HG03025 (cell line): ENCODE results near the gene OR10A2.
"Not testable (repeated sequence)": the region's sequence is repeated elsewhere in the genome, so short reads cannot be mapped to it uniquely, and the experiment has no call there.

Experiments
- ATAC-seq: cut with Tn5 transposase; IDR thresholded peaks from one replicate; pipeline ENCODE4 v1.9.1; 2021; ENCODE audit warnings: mild to moderate bottlenecking, moderate library complexity; ENCODE audit not compliant: unreplicated experiment, low FRiP score

OR10A2 gene, protein sequence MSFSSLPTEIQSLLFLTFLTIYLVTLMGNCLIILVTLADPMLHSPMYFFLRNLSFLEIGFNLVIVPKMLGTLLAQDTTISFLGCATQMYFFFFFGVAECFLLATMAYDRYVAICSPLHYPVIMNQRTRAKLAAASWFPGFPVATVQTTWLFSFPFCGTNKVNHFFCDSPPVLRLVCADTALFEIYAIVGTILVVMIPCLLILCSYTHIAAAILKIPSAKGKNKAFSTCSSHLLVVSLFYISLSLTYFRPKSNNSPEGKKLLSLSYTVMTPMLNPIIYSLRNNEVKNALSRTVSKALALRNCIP

GRCh38 chr11:6862961-6863360 lies at the start of gene OR10A2:
TSS of gene OR10A2 (plus strand) at chr11:6863057. CDS start at chr11:6869755, 6,698 bp downstream.
- no peak for ATAC-seq

DNA sequence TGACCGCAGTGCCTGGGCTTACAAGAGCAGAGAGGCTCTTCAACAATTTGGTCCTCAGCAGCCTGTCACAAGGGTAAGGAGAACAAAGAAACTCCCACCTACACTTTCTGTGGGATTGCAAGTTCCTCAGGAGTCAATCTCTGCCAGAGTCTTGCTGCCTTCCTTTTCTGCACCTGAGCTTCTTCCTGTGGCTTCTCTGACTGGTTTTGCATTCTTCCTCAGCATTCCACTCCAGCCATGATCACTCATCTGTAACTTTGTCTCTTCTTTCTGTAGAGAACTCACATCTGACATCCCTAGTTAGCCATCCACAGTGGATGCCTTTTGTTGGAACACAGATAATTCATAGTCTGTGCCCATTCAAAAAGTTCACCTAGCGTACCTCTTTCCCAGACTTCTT lies 49.2 kb upstream of the OR10A2 start:
- ATAC-seq = no peak

GRCh38 chr11:6817694-6818093 lies 45.2 kb upstream of the OR10A2 start:
- no peak for ATAC-seq

DNA sequence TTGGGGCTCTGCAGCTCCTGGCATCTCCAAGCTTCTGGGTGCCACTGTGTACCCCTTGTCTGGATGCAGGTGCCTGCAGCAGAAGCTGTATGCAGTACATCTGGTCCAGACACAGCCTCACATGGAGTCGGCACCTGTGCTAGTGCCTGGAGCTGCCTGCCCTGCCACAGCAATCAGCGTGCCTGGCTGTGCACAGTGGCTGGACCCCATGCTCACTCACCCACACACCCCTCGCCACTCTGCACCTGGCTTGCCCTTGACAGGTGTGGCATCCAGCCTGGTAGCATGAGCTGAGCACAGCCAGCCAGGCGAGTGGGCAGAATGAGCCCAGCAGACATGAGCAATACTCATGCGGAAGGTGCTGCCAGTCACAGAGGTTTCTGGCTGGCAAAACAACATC lies 43.9 kb upstream of the OR10A2 start:
- ATAC-seq = no peak

DNA sequence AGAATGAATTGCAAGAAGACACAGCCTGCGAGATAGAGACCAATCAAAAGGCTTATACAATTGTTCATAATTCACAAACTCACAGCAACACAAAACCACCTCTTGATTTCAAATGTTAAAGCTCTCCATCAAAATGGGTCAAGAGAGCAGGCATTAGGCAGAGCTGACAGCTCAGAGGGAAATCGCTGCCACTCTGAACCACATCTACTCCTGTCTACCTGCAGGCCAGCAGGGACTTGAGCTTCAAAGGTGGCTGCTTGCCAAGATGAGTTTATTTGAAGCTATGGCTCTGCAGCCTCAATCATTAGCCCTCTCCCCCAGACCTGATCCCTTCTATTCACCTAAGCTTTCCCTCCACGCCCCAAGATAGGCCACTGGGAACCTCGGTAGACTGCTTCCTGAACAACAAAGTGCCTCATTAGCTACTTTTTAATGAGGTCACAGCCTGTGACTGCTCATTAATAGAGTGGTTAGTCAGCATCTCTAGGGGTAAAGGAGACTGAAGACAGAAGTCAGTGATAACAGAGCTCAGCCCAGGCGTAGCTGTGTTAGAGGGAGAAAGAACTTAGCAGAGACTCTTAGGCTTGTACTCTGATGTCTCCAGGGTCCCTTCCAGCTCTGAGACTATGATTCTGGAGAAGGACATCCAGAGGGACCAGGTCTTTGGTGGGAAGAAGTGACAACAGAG lies 38.6 kb upstream of the OR10A2 start:
- no peak for ATAC-seq

GRCh38 chr11:6825231-6825744 lies 37.6 kb upstream of the OR10A2 start:
- ATAC-seq = no peak

DNA sequence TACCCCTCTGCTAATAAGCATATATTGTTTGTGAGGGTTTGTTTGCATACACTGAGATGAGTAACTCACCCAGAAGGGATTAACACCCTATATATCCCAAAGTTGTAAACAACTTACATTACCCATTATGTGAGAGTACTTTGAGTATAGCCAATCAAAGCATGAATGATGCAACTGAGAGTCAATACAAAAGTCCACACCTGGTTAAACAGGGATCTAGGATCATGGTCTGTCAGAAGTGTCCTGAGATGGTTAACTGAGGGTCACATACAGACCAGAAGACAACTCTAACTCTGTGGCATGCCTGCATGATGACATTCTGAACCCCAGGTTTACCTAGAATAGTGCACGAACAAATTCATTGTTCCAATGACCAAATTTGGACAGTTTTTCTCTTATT lies 34.8 kb upstream of the OR10A2 start:
- no peak for ATAC-seq

GRCh38 chr11:6833356-6833755 lies 29.5 kb upstream of the OR10A2 start:
- no peak for ATAC-seq

- no peak for ATAC-seq
Observed at GRCh38 chr11:6834021-6834420, 28.8 kb upstream of the OR10A2 start.

DNA sequence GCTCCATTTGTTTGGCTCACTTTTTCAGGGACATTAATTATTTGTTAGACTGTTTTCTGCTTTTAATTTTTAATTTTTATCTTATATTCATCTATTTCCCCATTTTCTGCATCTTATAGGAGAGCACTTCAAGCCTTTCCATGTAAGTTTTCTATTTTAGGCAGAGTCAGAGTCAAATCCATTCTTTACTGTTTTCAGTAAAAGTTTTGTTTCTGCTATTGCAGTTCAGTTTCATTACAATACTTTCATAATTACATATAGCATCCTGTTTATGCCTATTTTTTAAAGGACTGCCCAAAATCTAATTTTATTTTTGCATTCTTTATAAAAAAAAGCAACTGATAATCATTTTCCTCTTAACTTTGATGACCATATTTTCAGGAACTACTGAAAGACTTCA lies 21.2 kb upstream of the OR10A2 start:
- no peak for ATAC-seq

DNA sequence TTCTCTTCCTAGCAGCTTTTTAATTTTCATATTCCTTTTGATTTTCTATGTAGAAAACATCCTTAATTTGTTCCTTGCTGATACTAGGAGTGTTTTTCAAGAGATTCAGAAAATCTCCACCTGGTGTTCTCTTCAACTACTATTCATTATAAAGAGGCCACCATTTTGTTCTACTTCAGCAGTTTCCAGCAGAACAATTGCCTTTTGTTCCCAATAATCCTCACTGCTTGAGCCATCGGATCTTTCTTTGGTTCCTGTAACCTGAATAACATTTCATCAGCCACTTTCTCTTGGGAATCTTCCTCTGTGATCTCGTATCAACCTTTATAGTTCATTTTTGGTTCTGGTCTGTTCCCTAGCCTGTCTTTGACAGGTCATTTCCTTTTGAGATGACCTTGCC lies 19.2 kb upstream of the OR10A2 start:
- no peak for ATAC-seq

DNA sequence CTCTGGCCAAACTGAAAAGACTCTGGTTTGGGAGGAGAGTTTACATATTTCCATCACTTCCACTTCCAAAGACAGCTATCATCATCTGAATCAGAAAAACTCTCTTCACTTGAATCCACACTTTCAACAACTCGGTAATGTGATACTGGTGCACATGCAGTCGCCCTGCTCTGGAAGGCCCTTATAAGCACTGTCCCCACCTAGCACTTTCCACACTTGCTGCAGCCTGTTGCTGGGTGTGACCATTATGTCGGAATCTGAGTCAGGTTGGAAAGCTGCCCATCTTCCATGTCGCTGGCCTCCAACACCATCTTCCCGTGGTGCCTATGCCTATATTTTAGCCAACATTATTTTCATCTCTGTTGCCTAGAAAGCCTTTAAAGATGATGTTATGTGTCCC lies 18.5 kb upstream of the OR10A2 start:
- ATAC-seq = no peak

DNA sequence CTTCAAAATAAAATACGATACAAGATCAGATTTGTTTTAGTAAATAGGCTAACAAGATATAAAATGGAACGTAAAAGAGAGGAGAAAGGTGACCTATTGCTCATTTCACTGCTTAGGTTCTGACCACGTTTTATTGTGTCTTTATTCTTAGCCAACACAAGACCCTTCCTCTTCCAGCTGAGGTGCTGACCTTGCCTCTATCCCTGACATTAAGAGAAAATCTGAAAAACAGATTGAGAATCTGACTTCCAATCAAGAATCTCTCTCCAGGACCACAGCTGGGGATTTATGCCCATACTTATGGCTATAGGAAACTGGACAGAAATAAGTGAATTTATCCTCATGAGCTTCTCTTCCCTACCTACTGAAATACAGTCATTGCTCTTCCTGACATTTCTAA lies 17.5 kb upstream of the OR10A2 start, which contains the start of gene OR10A5:
Gene OR10A5 (plus strand): TSS at position 301 of the 400 bp plus-strand sequence. CDS start 0 bp downstream, at position 301.
- ATAC-seq = no peak

DNA sequence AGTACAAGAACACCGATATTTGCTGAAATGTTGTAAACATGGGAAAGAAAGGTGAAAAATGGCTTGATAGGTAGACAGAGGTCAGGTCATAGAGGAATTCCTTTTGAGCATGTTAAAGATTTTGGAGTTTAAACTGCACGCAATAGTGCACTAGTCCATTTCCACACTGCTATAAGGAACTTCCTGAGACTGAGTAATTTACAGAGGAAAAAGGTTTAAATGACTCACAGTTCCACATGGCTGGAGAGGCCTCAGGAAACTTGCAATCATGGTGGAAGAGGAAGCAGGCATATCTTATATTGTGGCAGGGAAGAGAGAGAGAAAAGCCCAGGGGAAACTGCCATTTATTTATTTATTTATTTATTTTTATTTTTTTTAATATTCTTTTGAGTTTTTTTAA lies 12.3 kb upstream of the OR10A2 start:
- ATAC-seq = no peak

DNA sequence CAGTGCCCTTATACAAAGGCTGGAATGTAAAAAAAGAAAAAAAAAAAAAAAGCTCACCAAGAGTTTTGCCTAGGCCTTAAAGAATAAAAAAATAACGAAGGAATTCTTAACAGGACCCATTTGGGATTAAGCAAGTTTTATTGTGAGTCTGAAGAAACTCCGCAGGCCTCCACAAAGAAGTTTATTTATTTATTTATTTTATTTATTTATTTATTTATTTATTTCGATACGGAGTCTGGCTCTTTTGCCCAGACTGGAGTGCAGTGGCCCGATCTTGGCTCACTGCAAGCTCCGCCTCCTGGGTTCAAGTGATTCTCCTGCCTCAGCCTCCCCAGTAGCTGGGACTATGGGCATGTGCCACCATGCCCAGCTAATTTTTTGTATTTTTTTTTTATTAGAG lies 8.1 kb upstream of the OR10A2 start:
- not testable (repeated sequence) for ATAC-seq

DNA sequence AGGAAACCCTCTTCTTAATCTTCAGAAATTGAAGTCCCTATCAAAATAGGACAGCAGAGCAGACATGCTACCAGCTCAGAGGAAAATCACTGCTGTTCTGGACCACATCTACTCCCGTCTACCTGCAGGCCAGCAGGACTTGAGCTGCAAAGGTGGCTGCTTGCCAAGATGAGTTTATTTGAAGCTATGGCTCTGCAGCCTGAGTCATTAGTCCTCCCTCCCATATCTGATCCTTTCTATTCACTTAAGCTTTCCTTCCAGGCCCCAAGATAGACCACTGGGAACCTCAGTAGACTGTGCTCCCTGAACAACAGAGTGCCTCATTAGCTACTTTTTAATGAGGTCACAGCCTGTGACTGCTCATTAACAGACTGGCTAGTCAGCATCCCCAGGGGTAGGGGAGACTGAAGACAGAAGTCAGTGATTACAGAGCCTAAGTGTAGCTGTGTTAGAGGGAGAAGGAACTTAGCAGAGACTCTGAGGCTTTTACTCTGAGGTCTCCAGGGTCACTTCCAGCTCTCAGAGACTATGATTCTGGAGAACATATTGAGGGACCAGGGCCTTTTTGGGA lies 6.8 kb upstream of the OR10A2 start:
- ATAC-seq = no peak

DNA sequence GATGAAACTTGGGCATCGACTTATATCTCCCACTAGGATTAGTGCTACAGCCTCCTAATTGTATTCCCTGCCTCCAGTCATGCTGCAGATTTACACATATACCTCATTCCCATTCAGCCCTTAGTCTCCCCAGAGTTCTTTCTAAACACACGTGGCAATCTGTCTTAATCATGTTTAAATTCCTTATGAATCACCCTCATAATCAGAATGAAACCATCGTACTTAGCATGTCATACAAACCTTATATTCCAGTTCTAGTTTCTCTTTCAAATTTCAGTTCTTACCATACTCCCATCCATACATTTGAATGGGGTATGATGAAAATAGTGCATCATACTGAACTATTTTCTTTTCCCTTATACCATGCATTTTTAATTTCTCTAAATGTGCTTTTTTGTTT lies 6.0 kb upstream of the OR10A2 start:
- no peak for ATAC-seq

DNA sequence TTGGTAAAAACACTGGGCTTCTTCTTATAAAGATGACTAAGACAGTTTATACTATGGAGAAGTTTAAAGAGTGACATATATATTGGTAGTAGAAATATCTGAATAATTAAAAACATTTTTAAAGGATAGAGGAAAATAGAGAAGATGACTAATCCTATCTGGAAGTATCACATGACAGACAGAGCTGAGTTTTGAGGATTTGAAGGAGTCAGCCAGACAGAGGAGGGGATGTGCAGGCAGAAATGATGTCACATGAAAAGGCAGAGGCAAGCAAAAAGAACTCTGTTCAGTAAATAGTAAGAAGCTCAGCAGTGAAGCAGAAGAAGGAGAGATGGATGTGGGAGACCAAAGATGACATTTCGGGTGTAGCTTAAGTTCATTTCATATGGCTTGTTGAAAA lies 1.6 kb downstream of the OR10A2 start:
- ATAC-seq = no peak

GRCh38 chr11:6871278-6871677 lies 8.4 kb downstream of the OR10A2 start:
- ATAC-seq = no peak

GRCh38 chr11:6875761-6876160 lies 12.9 kb downstream of the OR10A2 start:
- no peak for ATAC-seq

DNA sequence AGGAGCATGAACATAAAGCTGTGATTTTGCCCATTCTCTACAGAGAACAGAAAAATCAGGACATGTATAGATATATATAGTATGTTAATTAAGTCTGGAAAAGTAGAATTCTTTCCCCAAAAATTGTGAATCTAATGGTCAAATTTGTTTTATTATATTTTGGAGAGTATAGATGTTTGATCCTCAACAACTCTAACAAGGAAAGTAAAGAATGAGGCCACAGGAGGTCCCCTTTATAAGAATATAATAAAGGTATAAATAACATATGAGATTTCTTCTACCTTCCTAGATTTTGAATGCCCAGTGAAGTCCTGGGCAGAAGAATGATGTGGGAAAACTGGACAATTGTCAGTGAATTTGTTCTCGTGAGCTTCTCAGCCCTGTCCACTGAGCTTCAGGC lies 13.5 kb downstream of the OR10A2 start, which contains the start of gene OR10A4:
Gene OR10A4 (plus strand): TSS at position 301 of the 400 bp plus-strand sequence. CDS start 23 bp downstream, at position 324.
- ATAC-seq = no peak
